HG02798 (cell line): ENCODE results near the gene GHITM.
"Not testable (repeated sequence)": the region's sequence is repeated elsewhere in the genome, so short reads cannot be mapped to it uniquely, and the experiment has no call there.

Experiments
- ATAC-seq: cut with Tn5 transposase; IDR thresholded peaks from one replicate; pipeline ENCODE4 v1.9.1; 2021; ENCODE audit warnings: mild to moderate bottlenecking; ENCODE audit not compliant: unreplicated experiment, poor library complexity

Gene GHITM

GRCh38 chr10:84140036-84140379 is 699 bp downstream of the GHITM start:
- peak; percentile 3 for ATAC-seq

GRCh38 chr10:84147347-84147746 is 8.0 kb downstream of the GHITM start:
- ATAC-seq = no peak

GRCh38 chr10:84148006-84148597 is 8.8 kb downstream of the GHITM start:
- ATAC-seq = not testable (repeated sequence)

- ATAC-seq = no peak
These were observed 10.5 kb downstream of the GHITM start for GRCh38 chr10:84149854-84150253.

- ATAC-seq = no peak
These were observed 13.5 kb downstream of the GHITM start for GRCh38 chr10:84152769-84153168.

GRCh38 chr10:84155521-84155920 is 16.2 kb downstream of the GHITM start:
- no peak for ATAC-seq

- no peak for ATAC-seq
These were observed 16.7 kb downstream of the GHITM start for GRCh38 chr10:84156009-84156408.

- no peak for ATAC-seq
These were observed 17.5 kb downstream of the GHITM start for GRCh38 chr10:84156768-84157167.

- no peak for ATAC-seq
These were observed 18.8 kb downstream of the GHITM start for GRCh38 chr10:84158061-84158460.

- no peak for ATAC-seq
These were observed 19.2 kb downstream of the GHITM start for GRCh38 chr10:84158550-84158949.

- ATAC-seq = no peak
These were observed 19.9 kb downstream of the GHITM start for GRCh38 chr10:84159076-84159685.

- no peak for ATAC-seq
These were observed 21.5 kb downstream of the GHITM start for GRCh38 chr10:84160663-84161362.

GRCh38 chr10:84163996-84164395 is 24.7 kb downstream of the GHITM start:
- no peak for ATAC-seq

GRCh38 chr10:84164442-84164841 is 25.1 kb downstream of the GHITM start:
- no peak for ATAC-seq

- ATAC-seq = peak; percentile 66
These were observed 27.4 kb downstream of the GHITM start for GRCh38 chr10:84166620-84167288.

- not testable (repeated sequence) for ATAC-seq
These were observed 28.0 kb downstream of the GHITM start for GRCh38 chr10:84167289-84167653.

GRCh38 chr10:84168382-84168781 is 29.1 kb downstream of the GHITM start:
- not testable (repeated sequence) for ATAC-seq

GRCh38 chr10:84171237-84171636 is 31.9 kb downstream of the GHITM start:
- not testable (repeated sequence) for ATAC-seq

- peak; percentile 39 for ATAC-seq
These were observed 32.6 kb downstream of the GHITM start for GRCh38 chr10:84171700-84172466.
